ENCODE results near the gene PRDM16. TPM values are rescaled to one million over a fixed set of nuclear protein-coding genes. Genes with fewer than 3 reads are reported as not detected.

PRDM16 gene
- total RNA-seq, 2 experiments from 2014 or later = 0.18 to 0.21 TPM

DNA sequence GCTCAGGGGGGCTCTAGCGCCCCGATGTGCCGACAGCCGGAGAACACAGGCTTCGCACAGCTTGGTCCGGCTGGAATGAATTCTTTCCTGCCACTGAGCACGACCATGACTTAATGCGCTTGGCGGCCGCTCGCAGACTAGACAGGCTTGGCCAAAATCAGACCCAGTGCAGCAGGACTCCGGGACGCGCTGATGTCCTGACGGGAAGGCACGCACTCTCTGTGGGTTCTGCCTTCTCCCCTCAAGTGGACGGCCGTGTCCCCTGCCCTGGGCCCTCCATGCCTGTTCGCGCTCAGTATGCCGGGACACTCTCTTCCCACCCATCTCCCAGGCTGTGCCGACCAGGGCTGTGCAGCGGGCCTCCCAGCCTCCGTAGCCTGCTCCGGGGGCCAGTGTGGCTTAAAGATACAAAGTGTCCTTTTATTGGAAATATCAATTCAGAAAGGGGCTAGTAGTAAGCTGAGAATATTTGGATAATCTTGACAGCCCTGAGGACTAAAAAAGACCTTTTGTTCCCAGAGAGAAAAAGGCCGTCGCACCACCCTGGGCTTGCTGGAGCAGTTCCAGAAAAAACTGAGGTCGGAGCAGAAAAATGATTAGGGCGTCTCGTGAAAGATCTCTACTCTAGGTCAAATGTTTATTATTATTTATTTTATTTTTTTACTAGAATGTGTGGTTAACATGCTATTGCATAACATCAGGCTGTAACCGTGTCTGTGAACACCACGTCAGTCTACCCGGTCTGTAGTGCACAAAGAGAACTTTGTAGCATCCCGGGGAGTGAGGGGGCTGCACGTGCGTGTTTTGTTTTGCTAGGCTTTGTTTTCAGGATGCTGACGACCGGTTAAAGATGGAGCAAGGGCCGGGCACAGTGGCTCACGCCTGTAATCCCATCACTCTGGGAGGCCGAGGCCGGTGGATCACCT, 297.4 kb downstream of the PRDM16 start:
- Mint-ChIP-seq H3K4me3 (no peak overlapping the region), H3K36me3 (ENCODE audit: low read depth) (no peaks in the 10 kb centered on the region), H3K9me3 (ENCODE audit: insufficient read depth) (no peaks in the 10 kb centered on the region), H3K27ac (no peak overlapping the region), H3K4me1 (ENCODE audit: low read depth) (no peaks in the 10 kb centered on the region), H3K27me3 (ENCODE audit: low read depth) (peaks cover 14% of the 10 kb centered on the region)
- ATAC-seq (no peak), DNase-seq (no peak)
- ChIA-PET POLR2A (no interaction called here), CTCF (no interaction called here)

DNA sequence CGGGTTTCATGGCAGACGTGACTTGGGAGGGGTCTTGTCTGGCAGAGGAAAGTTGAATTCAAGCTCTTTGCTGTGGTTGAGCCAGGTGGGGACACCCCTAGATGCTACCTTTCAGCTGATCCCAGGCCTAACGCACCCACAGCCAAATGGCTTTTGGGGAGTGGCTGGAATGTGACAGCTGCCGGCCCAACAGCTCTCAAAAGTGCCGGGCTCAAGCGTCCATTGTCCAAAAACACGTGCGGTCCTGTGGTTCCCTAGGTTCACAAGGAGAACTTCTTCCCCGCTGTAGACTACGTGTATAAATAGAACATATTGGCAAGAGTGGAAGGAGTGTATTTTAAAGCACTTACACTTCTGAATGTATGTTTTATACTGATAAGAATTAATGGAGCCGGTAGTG, 298.4 kb downstream of the PRDM16 start:
- Mint-ChIP-seq H3K27me3 (ENCODE audit: low read depth) (peaks cover 14% of the 10 kb centered on the region), H3K4me1 (ENCODE audit: low read depth) (peaks cover 4% of the 10 kb centered on the region), H3K9me3 (ENCODE audit: insufficient read depth) (no peaks in the 10 kb centered on the region), H3K27ac (no peak overlapping the region), H3K4me3 (no peak overlapping the region), H3K36me3 (ENCODE audit: low read depth) (no peaks in the 10 kb centered on the region)
- ATAC-seq (no peak), DNase-seq (no peak)
- CTCF ChIA-PET = no interaction called here
- POLR2A ChIA-PET = no interaction called here

DNA sequence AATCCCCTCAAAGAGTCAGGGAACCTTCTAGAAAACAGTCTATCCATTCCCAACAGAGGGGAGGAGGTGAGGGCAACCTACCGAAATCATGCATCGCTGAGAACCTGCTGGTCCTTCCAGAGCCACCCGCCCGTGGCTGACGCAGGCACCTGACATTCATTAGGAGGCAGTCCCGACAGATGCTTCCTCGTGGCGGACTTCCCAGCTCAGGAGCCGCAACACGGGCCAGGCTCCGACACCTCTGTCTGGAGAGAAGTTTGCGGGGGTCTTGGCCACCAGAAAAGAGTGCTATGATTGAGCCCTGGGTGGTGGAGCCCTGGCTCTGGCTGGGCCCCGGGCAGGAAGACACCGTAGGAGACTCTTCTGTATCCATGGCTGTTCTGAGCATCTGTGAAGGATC, 299.1 kb downstream of the PRDM16 start:
- peaks cover 14% of the 10 kb centered on the region for H3K27me3 Mint-ChIP-seq (ENCODE audit: low read depth)
- no peak for DNase-seq
- ChIA-PET POLR2A (no interaction called here), CTCF (no interaction called here)
- H3K4me3 Mint-ChIP-seq = no peak overlapping the region
- H3K9me3 Mint-ChIP-seq (ENCODE audit: insufficient read depth) = no peaks in the 10 kb centered on the region
- H3K36me3 Mint-ChIP-seq (ENCODE audit: low read depth) = no peaks in the 10 kb centered on the region
- peaks cover 11% of the 10 kb centered on the region for H3K4me1 Mint-ChIP-seq (ENCODE audit: low read depth)
- ATAC-seq = no peak
- H3K27ac Mint-ChIP-seq = no peak overlapping the region

- Mint-ChIP-seq H3K27me3 (ENCODE audit: low read depth) (peaks cover 14% of the 10 kb centered on the region), H3K27ac (no peak overlapping the region), H3K4me3 (no peak overlapping the region), H3K4me1 (ENCODE audit: low read depth) (peaks cover 12% of the 10 kb centered on the region), H3K36me3 (ENCODE audit: low read depth) (no peaks in the 10 kb centered on the region), H3K9me3 (ENCODE audit: insufficient read depth) (no peaks in the 10 kb centered on the region)
- ChIA-PET POLR2A (no interaction called here), CTCF (no interaction called here)
- ATAC-seq (no peak), DNase-seq (no peak)
These were observed 299.9 kb downstream of the PRDM16 start for GRCh38 chr1:3368711-3369445.

GRCh38 chr1:3369446-3370076, 300.6 kb downstream of the PRDM16 start:
- ChIA-PET CTCF (no interaction called here), POLR2A (no interaction called here)
- peaks cover 14% of the 10 kb centered on the region for H3K27me3 Mint-ChIP-seq (ENCODE audit: low read depth)
- peaks cover 12% of the 10 kb centered on the region for H3K4me1 Mint-ChIP-seq (ENCODE audit: low read depth)
- H3K4me3 Mint-ChIP-seq = no peak overlapping the region
- no peaks in the 10 kb centered on the region for H3K9me3 Mint-ChIP-seq (ENCODE audit: insufficient read depth)
- no peak for ATAC-seq
- no peak for DNase-seq
- H3K36me3 Mint-ChIP-seq (ENCODE audit: low read depth) = no peaks in the 10 kb centered on the region
- no peak overlapping the region for H3K27ac Mint-ChIP-seq

DNA sequence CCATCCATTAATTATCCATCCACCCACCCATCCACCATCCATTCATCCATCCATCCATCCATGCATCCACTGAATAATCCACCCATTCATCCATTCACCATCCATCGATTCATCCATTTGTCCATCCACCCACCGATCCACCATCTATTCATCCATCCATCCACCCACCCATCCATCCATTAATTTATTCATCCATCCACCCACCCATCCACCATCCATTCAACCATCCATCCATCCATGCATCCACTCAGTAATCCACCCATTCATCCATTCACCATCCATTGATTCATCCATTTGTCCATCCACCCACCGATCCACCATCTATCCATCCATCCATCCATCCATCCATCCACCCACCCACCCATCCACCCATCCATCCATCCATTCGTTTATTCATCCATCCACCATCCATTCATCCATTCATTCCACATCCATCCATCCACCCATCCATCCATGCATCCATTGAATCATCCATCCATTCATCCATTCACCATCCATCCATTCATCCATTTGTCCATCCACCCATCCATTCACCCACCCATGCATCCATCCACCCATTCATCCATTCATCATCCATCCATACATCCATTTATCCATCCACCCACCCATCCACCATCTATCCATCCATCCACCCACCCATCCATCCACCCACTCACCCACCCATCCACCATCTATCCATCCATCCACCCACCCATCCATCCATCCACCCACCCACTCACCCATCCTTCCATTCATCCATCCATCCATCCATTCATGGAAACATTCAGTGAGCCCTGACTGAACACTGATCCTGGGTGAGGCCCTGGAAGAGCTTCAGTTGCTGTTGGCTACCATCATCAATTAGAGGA, 302.1 kb downstream of the PRDM16 start:
- ChIA-PET POLR2A (no interaction called here), CTCF (no interaction called here)
- Mint-ChIP-seq H3K27me3 (ENCODE audit: low read depth) (peaks cover 13% of the 10 kb centered on the region), H3K9me3 (ENCODE audit: insufficient read depth) (no peaks in the 10 kb centered on the region), H3K4me3 (no peak overlapping the region), H3K4me1 (ENCODE audit: low read depth) (peaks cover 12% of the 10 kb centered on the region), H3K36me3 (ENCODE audit: low read depth) (no peaks in the 10 kb centered on the region), H3K27ac (no peak overlapping the region)
- ATAC-seq = no peak
- DNase-seq = no peak

DNA sequence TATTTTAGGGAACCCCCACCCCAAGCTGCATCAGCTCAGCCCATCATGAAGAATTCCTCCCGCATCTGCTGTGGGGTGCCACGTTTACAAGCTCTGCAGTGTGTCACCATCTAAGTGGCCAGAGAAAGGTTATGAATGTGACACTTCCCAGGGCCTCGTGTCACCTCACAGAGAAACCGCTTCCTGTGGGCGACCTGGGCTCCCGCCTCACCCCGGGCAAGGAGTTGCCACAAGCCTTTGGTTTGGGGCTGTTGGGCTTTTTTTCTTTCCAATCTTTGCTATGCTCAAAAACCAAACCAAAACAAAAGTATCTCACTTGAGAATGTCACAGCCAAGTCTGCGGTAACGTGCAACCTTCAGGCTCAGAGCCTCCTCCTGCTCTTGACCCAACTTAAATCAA, 303.3 kb downstream of the PRDM16 start:
- Mint-ChIP-seq H3K27ac (no peak overlapping the region), H3K4me1 (ENCODE audit: low read depth) (peaks cover 12% of the 10 kb centered on the region), H3K27me3 (ENCODE audit: low read depth) (peaks cover 13% of the 10 kb centered on the region), H3K9me3 (ENCODE audit: insufficient read depth) (no peaks in the 10 kb centered on the region), H3K36me3 (ENCODE audit: low read depth) (no peaks in the 10 kb centered on the region), H3K4me3 (no peak overlapping the region)
- ChIA-PET CTCF (no interaction called here), POLR2A (no interaction called here)
- peak; percentile 75 for ATAC-seq
- DNase-seq = peak; percentile 68

DNA sequence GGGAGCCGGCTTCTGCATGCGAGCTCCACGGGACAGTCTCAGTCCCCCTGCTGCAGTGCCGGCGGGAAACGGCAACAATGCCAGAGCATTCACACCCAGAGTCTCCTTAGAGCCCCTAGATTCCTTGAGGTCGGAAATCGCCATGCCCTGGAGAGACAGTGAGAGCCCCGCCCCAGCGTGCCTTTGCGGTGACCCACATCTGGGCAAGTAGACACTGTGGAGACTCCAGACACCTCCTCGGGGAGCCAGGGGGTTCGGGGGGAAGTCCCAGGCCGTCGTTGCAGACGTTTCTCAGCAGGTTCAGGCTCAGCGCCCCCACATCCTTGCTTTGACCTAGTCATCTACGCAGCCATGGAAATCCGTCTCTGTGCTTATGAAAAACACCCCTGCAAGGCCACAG, 304.2 kb downstream of the PRDM16 start:
- Mint-ChIP-seq H3K4me3 (no peak overlapping the region), H3K9me3 (ENCODE audit: insufficient read depth) (no peaks in the 10 kb centered on the region), H3K27me3 (ENCODE audit: low read depth) (peaks cover 13% of the 10 kb centered on the region), H3K36me3 (ENCODE audit: low read depth) (no peaks in the 10 kb centered on the region), H3K4me1 (ENCODE audit: low read depth) (peaks cover 12% of the 10 kb centered on the region), H3K27ac (no peak overlapping the region)
- no peak for DNase-seq
- ChIA-PET CTCF (no interaction called here), POLR2A (no interaction called here)
- ATAC-seq = no peak

GRCh38 chr1:3373700-3374405, 304.9 kb downstream of the PRDM16 start:
- H3K36me3 Mint-ChIP-seq (ENCODE audit: low read depth) = no peaks in the 10 kb centered on the region
- ChIA-PET POLR2A (no interaction called here), CTCF (no interaction called here)
- no peak overlapping the region for H3K27ac Mint-ChIP-seq
- peaks cover 12% of the 10 kb centered on the region for H3K4me1 Mint-ChIP-seq (ENCODE audit: low read depth)
- ATAC-seq (no peak), DNase-seq (no peak)
- H3K4me3 Mint-ChIP-seq = no peak overlapping the region
- no peaks in the 10 kb centered on the region for H3K9me3 Mint-ChIP-seq (ENCODE audit: insufficient read depth)
- peaks cover 13% of the 10 kb centered on the region for H3K27me3 Mint-ChIP-seq (ENCODE audit: low read depth)

- Mint-ChIP-seq H3K27me3 (ENCODE audit: low read depth) (peaks cover 9% of the 10 kb centered on the region), H3K36me3 (ENCODE audit: low read depth) (no peaks in the 10 kb centered on the region), H3K27ac (no peak overlapping the region), H3K4me3 (no peak overlapping the region), H3K9me3 (ENCODE audit: insufficient read depth) (no peaks in the 10 kb centered on the region), H3K4me1 (ENCODE audit: low read depth) (peaks cover 12% of the 10 kb centered on the region)
- ChIA-PET CTCF (no interaction called here), POLR2A (no interaction called here)
- no peak for DNase-seq
- ATAC-seq = no peak
These were observed 306.2 kb downstream of the PRDM16 start for GRCh38 chr1:3375245-3375644.

DNA sequence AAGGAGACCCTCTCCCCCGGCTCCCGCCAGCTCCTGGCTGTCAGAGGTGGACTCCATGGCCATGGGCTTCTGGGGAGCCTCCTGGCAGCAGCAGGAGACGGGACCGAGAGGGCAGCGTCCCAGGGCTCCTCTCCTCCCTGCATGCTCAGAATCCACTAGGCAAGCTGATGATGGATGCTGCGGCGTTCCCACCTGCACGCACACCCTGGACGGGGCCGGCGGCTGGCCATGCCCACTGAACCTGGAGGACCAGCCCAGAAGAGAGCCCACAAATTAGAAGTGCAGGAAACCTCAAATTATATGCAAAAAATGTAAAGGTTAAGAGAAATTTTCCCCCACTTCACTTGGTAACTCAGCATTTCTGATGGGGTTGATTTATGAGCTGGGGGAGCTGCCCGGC, 308.2 kb downstream of the PRDM16 start:
- Mint-ChIP-seq H3K27me3 (ENCODE audit: low read depth) (peaks cover 4% of the 10 kb centered on the region), H3K27ac (no peak overlapping the region), H3K36me3 (ENCODE audit: low read depth) (no peaks in the 10 kb centered on the region), H3K4me1 (ENCODE audit: low read depth) (peaks cover 10% of the 10 kb centered on the region), H3K9me3 (ENCODE audit: insufficient read depth) (no peaks in the 10 kb centered on the region), H3K4me3 (no peak overlapping the region)
- CTCF ChIA-PET = no interaction called here
- ATAC-seq = no peak
- POLR2A ChIA-PET = no interaction called here
- no peak for DNase-seq

Measured in activated CD8-positive, alpha-beta T cell treated with anti-CD3 and anti-CD28 coated beads, Interleukin-2, amount 10 ng/mL, durations not matched to agents 7 days and 5 days (primary cell).